ENCODE data around the gene SLC26A11. TPM values are rescaled to one million over a fixed set of nuclear protein-coding genes. Genes with fewer than 3 reads are reported as not detected.
"Not testable (repeated sequence)": the region's sequence is repeated elsewhere in the genome, so short reads cannot be mapped to it uniquely, and the experiment has no call there.

SLC26A11 gene
- total RNA-seq, 4 donors from 2014 or later, result 13.2 to 24.7 (median 17.0) TPM

GRCh38 chr17:80274871-80275449, 54.7 kb downstream of the SLC26A11 start:
- intact Hi-C loops (cut with DNase I; ENCODE audit: low total_unique reads) (no loop called here), in situ Hi-C loops (cut with MboI; ENCODE audit: low pct_ligation_motif_present in 1 of 4, low pct_unique_long_range_greater_than_20kb in 1 of 4, low sequenced_read_pairs in 3 of 4) (no loop called here)
- Histone ChIP-seq H3K27ac (no peak overlapping the region), H3K4me1 (peaks cover 0 to 3% (median 1%) of the 10 kb centered on the region in 4 donors), H3K36me3 (peaks cover 0 to 15% (median 0%) of the 10 kb centered on the region in 4 donors), H3K27me3 (no peaks in the 10 kb centered on the region), H3K9me3 (no peaks in the 10 kb centered on the region), H3K4me3 (no peak overlapping the region)
- TF ChIP-seq POLR2A (IDR thresholded peaks at IDR 0.05), result no peak
- no peak for TF ChIP-seq CTCF (IDR thresholded peaks at IDR 0.05)
- no peak for TF ChIP-seq POLR2AphosphoS5 (IDR thresholded peaks at IDR 0.05)
- TF ChIP-seq EP300 (IDR thresholded peaks at IDR 0.05; ENCODE audit: low read depth), result no peak
- DNase-seq, result no peak
- 86 to 95% methylated on average over 4 of the region's 4 CpGs for WGBS, 2 donors (ENCODE audit: low coverage in 1 of 2)

- H3K27ac ChIP-seq; in situ Hi-C loops (cut with MboI; ENCODE audit: low pct_ligation_motif_present in 1 of 4, low pct_unique_long_range_greater_than_20kb in 1 of 4, low sequenced_read_pairs in 3 of 4); H3K9me3 ChIP-seq; intact Hi-C loops (cut with DNase I; ENCODE audit: low total_unique reads); H3K4me3 ChIP-seq; H3K4me1 ChIP-seq; H3K27me3 ChIP-seq; DNase-seq: not testable (repeated sequence)
- WGBS, 2 donors (ENCODE audit: low coverage in 1 of 2), result 83 to 99% methylated on average over 4 to 8 of the region's 8 CpGs
- peaks cover 0 to 15% (median 0%) of the 10 kb centered on the region in 4 donors for H3K36me3 ChIP-seq
These were observed 55.6 kb downstream of the SLC26A11 start for GRCh38 chr17:80275857-80276256.

- WGBS, 2 donors (ENCODE audit: low coverage in 1 of 2), result 89 to 91% methylated on average over 10 to 32 of the region's 34 CpGs
- no peak for DNase-seq
These were observed 57.8 kb downstream of the SLC26A11 start for GRCh38 chr17:80277751-80278671.

DNA sequence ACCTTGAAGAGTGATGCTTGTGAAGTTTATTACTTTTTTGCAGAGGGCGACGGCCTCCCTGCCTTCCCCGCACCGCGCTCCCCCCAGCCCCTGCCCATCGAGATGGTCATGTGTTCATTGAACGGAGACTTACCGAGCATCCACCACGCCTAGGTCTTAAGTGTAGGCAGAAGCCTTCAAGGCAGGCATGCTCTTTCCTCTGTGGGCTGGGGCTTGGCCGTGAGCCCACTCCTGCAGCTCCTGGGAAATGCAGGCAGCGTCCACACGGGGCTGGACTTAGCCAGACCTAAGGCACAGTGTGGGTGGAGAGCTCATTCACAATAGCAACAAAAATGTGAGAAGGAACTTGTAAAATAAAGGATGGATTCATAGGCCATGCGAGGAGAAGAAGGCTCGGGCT, 59.7 kb downstream of the SLC26A11 start:
- no peak overlapping the region for H3K27ac ChIP-seq
- H3K4me1 ChIP-seq, result peaks cover 0 to 3% (median 1%) of the 10 kb centered on the region in 4 donors
- peaks cover 0 to 15% (median 0%) of the 10 kb centered on the region in 4 donors for H3K36me3 ChIP-seq
- no peaks in the 10 kb centered on the region for H3K9me3 ChIP-seq
- H3K27me3 ChIP-seq, result no peaks in the 10 kb centered on the region
- in situ Hi-C loops (cut with MboI; ENCODE audit: low pct_ligation_motif_present in 1 of 4, low pct_unique_long_range_greater_than_20kb in 1 of 4, low sequenced_read_pairs in 3 of 4), result no loop called here
- no peak overlapping the region for H3K4me3 ChIP-seq
- DNase-seq, result no peak
- no peak for TF ChIP-seq CTCF (IDR thresholded peaks at IDR 0.05)
- TF ChIP-seq POLR2AphosphoS5 (IDR thresholded peaks at IDR 0.05), result no peak
- no peak for TF ChIP-seq POLR2A (IDR thresholded peaks at IDR 0.05)
- TF ChIP-seq EP300 (IDR thresholded peaks at IDR 0.05; ENCODE audit: low read depth), result no peak
- WGBS, 2 donors (ENCODE audit: low coverage in 1 of 2), result 75% methylated on average over 14 of the region's 14 CpGs; no CpG with 5 or more reads in 1 of the 2 donors
- intact Hi-C loops (cut with DNase I; ENCODE audit: low total_unique reads), result no loop called here

More at GRCh38 chr17:80277751-80278671, 57.8 kb downstream of the SLC26A11 start:
- TF ChIP-seq POLR2A (IDR thresholded peaks at IDR 0.05) (no peak), EP300 (IDR thresholded peaks at IDR 0.05; ENCODE audit: low read depth) (no peak), CTCF (IDR thresholded peaks at IDR 0.05) (no peak), POLR2AphosphoS5 (IDR thresholded peaks at IDR 0.05) (no peak)
- in situ Hi-C loops (cut with MboI; ENCODE audit: low pct_ligation_motif_present in 1 of 4, low pct_unique_long_range_greater_than_20kb in 1 of 4, low sequenced_read_pairs in 3 of 4) (no loop called here), intact Hi-C loops (cut with DNase I; ENCODE audit: low total_unique reads) (no loop called here)
- Histone ChIP-seq H3K4me3 (no peak overlapping the region), H3K9me3 (no peaks in the 10 kb centered on the region), H3K27me3 (no peaks in the 10 kb centered on the region), H3K4me1 (peaks cover 0 to 3% (median 1%) of the 10 kb centered on the region in 4 donors), H3K27ac (peak overlapping the region in 2 of 4 donors; percentile 23 to 44), H3K36me3 (peaks cover 0 to 15% (median 0%) of the 10 kb centered on the region in 4 donors)

All from transverse colon (tissue), 4 donors.